CD4-positive, alpha-beta memory T cell (primary cell): ENCODE results near the gene GRAP. TPM values are rescaled to one million over a fixed set of nuclear protein-coding genes. Genes with fewer than 3 reads are reported as not detected.

Source experiments
- CTCF ChIA-PET: fragments of 350-600 bp; sonication (Branson Sonifier 250); formaldehyde crosslinking; loops from one replicate; lab custom pipeline; 2021; ENCODE audit warnings: inconsistent platforms; ENCODE audit not compliant: partially characterized antibody; lab: Charles Lee
- POLR2A ChIA-PET: fragments of 350-600 bp; sonication (Branson Sonifier 250); formaldehyde crosslinking; loops from one replicate; lab custom pipeline; 2021; ENCODE audit not compliant: partially characterized antibody; lab: Charles Lee
- DNase-seq, 5 donors: peaks; one replicate each; pipeline versions ENCODE4 v3.0.0 to v3.0.0-alpha.2; 2020 to 2022; ENCODE audit warnings: mixed read lengths in 1 of 5
- H3K27ac ChIP-seq: one replicate; pipeline ENCODE4 v1.7.0; 2013; ENCODE audit warnings: low read depth, low read length
- H3K27me3 ChIP-seq: 2 replicates; pipeline ENCODE4 v1.7.0; 2013; ENCODE audit warnings: mild to moderate bottlenecking, low read length, moderate library complexity; ENCODE audit not compliant: insufficient read depth
- H3K36me3 ChIP-seq: 2 replicates; pipeline ENCODE4 v1.7.0; 2013; ENCODE audit warnings: mild to moderate bottlenecking, low read length, moderate library complexity; ENCODE audit not compliant: insufficient read depth
- H3K4me1 ChIP-seq: 2 replicates; pipeline ENCODE4 v1.7.0; 2013; ENCODE audit warnings: mild to moderate bottlenecking, low read length, moderate library complexity; ENCODE audit not compliant: insufficient read depth
- H3K4me3 ChIP-seq, 2 donors: one replicate each; pipeline ENCODE4 v1.7.0; 2013; ENCODE audit warnings: low read length in 2 of 2, mild to moderate bottlenecking in 1 of 2
- H3K9me3 ChIP-seq, 2 donors: one replicate each; pipeline ENCODE4 v1.7.0; 2013; ENCODE audit warnings: low read length in 2 of 2, control low read depth in 1 of 2; ENCODE audit not compliant: control insufficient read depth in 1 of 2
- H3K27ac Mint-ChIP-seq, 7 donors: one replicate each; pipeline ENCODE4 v1.8.0; 2020 to 2021; ENCODE audit warnings: mixed read lengths in 7 of 7, mild to moderate bottlenecking in 6 of 7, inconsistent platforms in 3 of 7, moderate library complexity in 3 of 7
- H3K27me3 Mint-ChIP-seq, 2 donors: one replicate each; pipeline ENCODE4 v1.8.0; 2020 to 2021; ENCODE audit warnings: mixed read lengths in 2 of 2
- H3K36me3 Mint-ChIP-seq, 2 donors: one replicate each; pipeline ENCODE4 v1.8.0; 2020 to 2021; ENCODE audit warnings: mixed read lengths in 2 of 2, inconsistent platforms in 1 of 2, mild to moderate bottlenecking in 1 of 2
- H3K4me1 Mint-ChIP-seq, 4 donors: one replicate each; pipeline ENCODE4 v1.8.0; 2020 to 2021; ENCODE audit warnings: mixed read lengths in 4 of 4, mild to moderate bottlenecking in 1 of 4
- H3K4me3 Mint-ChIP-seq, 8 donors: one replicate each; pipeline ENCODE4 v1.8.0; 2020 to 2021; ENCODE audit warnings: mixed read lengths in 8 of 8, mild to moderate bottlenecking in 7 of 8, moderate library complexity in 6 of 8, inconsistent platforms in 3 of 8
- H3K9me3 Mint-ChIP-seq, 8 donors: one replicate each; pipeline ENCODE4 v1.8.0; 2020 to 2021; ENCODE audit warnings: mixed read lengths in 8 of 8, mild to moderate bottlenecking in 5 of 8, inconsistent platforms in 3 of 8, moderate library complexity in 1 of 8
- intact Hi-C: fragments of 100-400 bp; cut with micrococcal nuclease; formaldehyde crosslinking; loops from one replicate; pipeline ENCODE4 v1.15.1; 2023
- polyA plus RNA-seq, 2 donors: library from polyadenylated mRNA; unstranded; fragments of 300-500 nt; fragmentation: Illumina TruSeq; gene quantifications; one replicate each; pipeline ENCODE4 v1.2.3, GENCODE V29; 2021
- total RNA-seq, 2 experiments: library from RNA; stranded (reverse); gene quantifications; one replicate each; pipeline ENCODE4 v1.2.3, GENCODE V29; 2021

Gene GRAP
- total and polyA plus RNA-seq, 4 experiments from 2014 or later, result 61.6 to 75.8 (median 66.6) TPM

GRCh38 chr17:18987862-18988545 lies 58.8 kb downstream of the GRAP start:
- Mint-ChIP-seq H3K36me3 (peaks cover 8 to 16% of the 10 kb centered on the region in 2 donors), H3K27me3 (no peaks in the 10 kb centered on the region), H3K4me3 (no peak overlapping the region), H3K27ac (peak overlapping the region in 1 of 7 donors; percentile 56), H3K4me1 (peaks cover 4 to 27% (median 9%) of the 10 kb centered on the region in 4 donors), H3K9me3 (no peaks in the 10 kb centered on the region)
- Histone ChIP-seq H3K4me3 (no peak overlapping the region), H3K27ac (no peak overlapping the region), H3K9me3 (no peaks in the 10 kb centered on the region), H3K27me3 (no peaks in the 10 kb centered on the region), H3K36me3 (no peaks in the 10 kb centered on the region), H3K4me1 (peaks cover 9% of the 10 kb centered on the region)
- intact Hi-C loops, result no loop called here
- CTCF ChIA-PET, result interaction anchor here (0.7 kb wide), 1 partner anchor 27 kb away, joined by 5 read pairs; no protein-coding TSS in a partner anchor
- DNase-seq, result no peak
- POLR2A ChIA-PET, result no interaction called here

DNA sequence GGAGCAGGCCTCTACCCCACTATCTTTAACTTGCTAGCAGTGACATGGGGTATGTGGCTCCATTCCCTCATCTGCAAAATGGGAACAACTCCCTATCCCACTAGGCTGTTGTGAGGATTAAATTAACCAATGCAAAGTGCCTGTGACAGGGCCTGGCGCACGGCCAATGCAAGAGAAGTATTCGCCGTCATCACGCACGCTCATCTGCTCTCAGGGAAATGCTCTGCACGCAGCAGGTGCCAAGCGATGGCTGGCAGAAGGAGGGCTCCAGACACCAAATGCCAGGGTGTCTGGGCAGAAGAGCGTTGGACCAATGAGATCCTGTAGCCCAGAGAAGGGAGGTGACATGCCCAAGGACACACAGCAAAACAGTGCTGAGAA lies 59.5 kb downstream of the GRAP start:
- H3K27me3 ChIP-seq, result no peaks in the 10 kb centered on the region
- no peak overlapping the region for H3K27ac ChIP-seq
- POLR2A ChIA-PET, result no interaction called here
- CTCF ChIA-PET, result no interaction called here
- Mint-ChIP-seq H3K27me3 (no peaks in the 10 kb centered on the region), H3K9me3 (no peaks in the 10 kb centered on the region), H3K27ac (peak overlapping the region in 1 of 7 donors; percentile 76), H3K36me3 (peaks cover 8 to 14% of the 10 kb centered on the region in 2 donors), H3K4me1 (peaks cover 1 to 19% (median 2%) of the 10 kb centered on the region in 4 donors), H3K4me3 (no peak overlapping the region)
- no peaks in the 10 kb centered on the region for H3K36me3 ChIP-seq
- H3K4me3 ChIP-seq, result no peak overlapping the region
- H3K4me1 ChIP-seq, result peaks cover 1% of the 10 kb centered on the region
- no peak for DNase-seq
- H3K9me3 ChIP-seq, result no peaks in the 10 kb centered on the region
- intact Hi-C loops, result no loop called here

DNA sequence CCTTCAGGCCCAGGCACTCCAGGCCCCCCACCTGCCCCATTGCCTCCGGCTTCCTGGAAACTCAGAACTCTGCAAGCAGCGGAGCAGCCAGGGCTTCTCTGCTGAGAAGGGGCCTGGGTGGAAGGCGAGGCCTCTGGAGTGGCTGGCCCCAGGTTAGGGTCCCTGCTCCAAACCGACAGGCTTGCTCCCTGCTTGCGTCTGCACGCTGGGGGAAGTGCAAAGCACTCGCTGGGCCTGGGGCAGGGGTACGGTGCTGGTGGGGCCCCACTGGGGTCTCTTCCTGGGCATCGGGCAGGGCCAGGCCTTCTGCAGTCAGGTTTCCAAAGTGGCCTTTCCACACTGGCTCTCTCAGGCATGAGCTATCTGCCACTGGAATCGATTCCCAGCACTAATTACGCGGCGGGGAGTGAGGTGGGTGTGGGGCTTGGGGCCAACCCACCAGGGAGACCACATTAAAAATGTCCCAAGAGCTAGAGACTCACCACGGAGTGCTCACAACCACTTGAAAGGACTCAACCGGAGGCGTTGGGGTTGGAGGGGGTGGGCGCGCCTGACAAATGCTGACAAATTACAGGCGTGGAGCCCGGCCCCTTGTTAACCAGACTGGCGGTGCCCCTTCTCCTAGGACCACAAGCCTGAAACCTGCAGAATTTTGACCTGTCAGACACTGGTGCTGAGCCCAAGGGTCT lies 60.1 kb downstream of the GRAP start:
- DNase-seq, result no peak
- Histone ChIP-seq H3K27ac (no peak overlapping the region), H3K36me3 (no peaks in the 10 kb centered on the region), H3K4me1 (no peaks in the 10 kb centered on the region), H3K4me3 (no peak overlapping the region), H3K27me3 (no peaks in the 10 kb centered on the region), H3K9me3 (no peaks in the 10 kb centered on the region)
- no peaks in the 10 kb centered on the region for H3K9me3 Mint-ChIP-seq
- no peak overlapping the region for H3K4me3 Mint-ChIP-seq
- intact Hi-C loops, result no loop called here
- POLR2A ChIA-PET, result no interaction called here
- H3K4me1 Mint-ChIP-seq, result peaks cover 0 to 16% (median 2%) of the 10 kb centered on the region in 4 donors
- H3K27ac Mint-ChIP-seq, result no peak overlapping the region
- peaks cover 8 to 14% of the 10 kb centered on the region in 2 donors for H3K36me3 Mint-ChIP-seq
- H3K27me3 Mint-ChIP-seq, result no peaks in the 10 kb centered on the region
- CTCF ChIA-PET, result no interaction called here

DNA sequence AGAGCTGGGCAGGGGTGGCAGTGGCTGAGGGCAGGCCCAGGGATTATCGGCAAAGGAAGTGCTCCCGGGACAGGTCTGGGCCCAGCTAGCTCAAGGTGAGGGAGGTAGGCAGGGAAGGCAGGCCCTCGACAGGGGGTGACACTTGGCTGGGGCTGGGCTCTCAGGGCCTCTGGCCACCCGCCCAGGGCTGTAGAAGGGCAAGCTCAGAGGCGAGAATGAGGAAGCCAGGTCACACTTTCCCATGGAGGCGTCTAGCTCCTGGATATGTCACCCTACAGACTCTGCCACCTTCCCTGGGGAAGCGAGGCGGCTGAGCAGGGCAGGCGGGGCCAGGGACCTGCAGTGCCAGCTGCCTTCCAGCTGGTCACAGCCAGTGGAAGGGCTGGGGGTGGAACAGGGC lies 61.3 kb downstream of the GRAP start:
- peaks cover 0 to 16% (median 2%) of the 10 kb centered on the region in 4 donors for H3K4me1 Mint-ChIP-seq
- no peaks in the 10 kb centered on the region for H3K9me3 Mint-ChIP-seq
- CTCF ChIA-PET, result no interaction called here
- H3K27me3 Mint-ChIP-seq, result no peaks in the 10 kb centered on the region
- POLR2A ChIA-PET, result interaction anchor here (0.7 to 1.1 kb wide), 2 partner anchors 15 to 18 kb away, joined by 3 read pairs; no protein-coding TSS in a partner anchor
- no peak overlapping the region for H3K4me3 ChIP-seq
- H3K36me3 Mint-ChIP-seq, result peaks cover 8 to 17% of the 10 kb centered on the region in 2 donors
- H3K27ac Mint-ChIP-seq, result no peak overlapping the region
- no peak overlapping the region for H3K27ac ChIP-seq
- H3K27me3 ChIP-seq, result no peaks in the 10 kb centered on the region
- H3K4me1 ChIP-seq, result no peaks in the 10 kb centered on the region
- H3K9me3 ChIP-seq, result no peaks in the 10 kb centered on the region
- intact Hi-C loops, result no loop called here
- DNase-seq, result no peak
- no peaks in the 10 kb centered on the region for H3K36me3 ChIP-seq
- H3K4me3 Mint-ChIP-seq, result no peak overlapping the region

DNA sequence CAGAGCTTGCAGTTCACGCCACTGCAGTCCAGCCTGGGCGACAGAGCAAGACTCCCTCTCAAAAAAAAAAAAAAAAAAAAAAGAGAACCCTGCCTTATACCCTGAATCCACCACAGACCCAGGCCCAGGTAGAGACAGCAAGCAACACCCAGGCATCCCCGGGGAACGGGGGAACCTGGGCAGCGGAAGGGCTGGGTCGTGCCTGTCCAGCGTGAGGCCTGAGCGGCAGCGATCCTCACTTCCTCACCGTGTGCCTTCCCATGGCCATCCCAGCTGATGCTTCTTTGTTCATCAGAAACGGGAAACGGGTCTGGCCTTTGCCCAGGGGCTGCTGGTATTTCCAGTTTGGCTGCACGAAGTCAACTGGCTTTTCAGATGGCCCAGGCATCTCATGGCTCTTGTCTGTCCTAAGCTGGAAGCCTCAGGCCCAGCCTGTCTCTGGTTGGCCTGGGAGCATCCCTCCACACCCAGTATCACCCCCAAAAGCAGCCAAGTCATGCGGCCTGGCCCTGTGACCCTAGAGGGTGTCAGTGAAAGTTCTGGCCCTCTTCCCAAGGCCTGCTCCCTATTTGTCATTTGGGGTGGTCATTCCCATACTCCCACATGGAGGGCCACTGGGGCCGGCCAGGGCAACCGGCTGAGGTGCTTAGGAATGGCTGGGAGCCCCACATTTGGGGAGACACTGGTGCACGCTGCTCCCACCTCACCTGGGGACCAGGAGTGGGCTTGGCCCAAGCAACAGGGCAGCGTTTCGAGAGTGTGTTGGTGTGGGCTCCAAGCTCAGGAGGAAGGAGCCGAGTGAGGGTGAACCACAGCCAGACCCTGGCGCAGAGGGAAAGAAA lies 62.3 kb downstream of the GRAP start:
- Histone ChIP-seq H3K27ac (no peak overlapping the region), H3K4me1 (no peaks in the 10 kb centered on the region), H3K36me3 (no peaks in the 10 kb centered on the region), H3K27me3 (no peaks in the 10 kb centered on the region), H3K9me3 (no peaks in the 10 kb centered on the region), H3K4me3 (no peak overlapping the region)
- H3K36me3 Mint-ChIP-seq, result peaks cover 8 to 23% of the 10 kb centered on the region in 2 donors
- H3K9me3 Mint-ChIP-seq, result no peaks in the 10 kb centered on the region
- intact Hi-C loops, result no loop called here
- no peak for DNase-seq
- peaks cover 0 to 11% (median 2%) of the 10 kb centered on the region in 4 donors for H3K4me1 Mint-ChIP-seq
- CTCF ChIA-PET, result no interaction called here
- no peaks in the 10 kb centered on the region for H3K27me3 Mint-ChIP-seq
- H3K4me3 Mint-ChIP-seq, result no peak overlapping the region
- POLR2A ChIA-PET, result no interaction called here
- peak overlapping the region in 1 of 7 donors; percentile 53 for H3K27ac Mint-ChIP-seq

DNA sequence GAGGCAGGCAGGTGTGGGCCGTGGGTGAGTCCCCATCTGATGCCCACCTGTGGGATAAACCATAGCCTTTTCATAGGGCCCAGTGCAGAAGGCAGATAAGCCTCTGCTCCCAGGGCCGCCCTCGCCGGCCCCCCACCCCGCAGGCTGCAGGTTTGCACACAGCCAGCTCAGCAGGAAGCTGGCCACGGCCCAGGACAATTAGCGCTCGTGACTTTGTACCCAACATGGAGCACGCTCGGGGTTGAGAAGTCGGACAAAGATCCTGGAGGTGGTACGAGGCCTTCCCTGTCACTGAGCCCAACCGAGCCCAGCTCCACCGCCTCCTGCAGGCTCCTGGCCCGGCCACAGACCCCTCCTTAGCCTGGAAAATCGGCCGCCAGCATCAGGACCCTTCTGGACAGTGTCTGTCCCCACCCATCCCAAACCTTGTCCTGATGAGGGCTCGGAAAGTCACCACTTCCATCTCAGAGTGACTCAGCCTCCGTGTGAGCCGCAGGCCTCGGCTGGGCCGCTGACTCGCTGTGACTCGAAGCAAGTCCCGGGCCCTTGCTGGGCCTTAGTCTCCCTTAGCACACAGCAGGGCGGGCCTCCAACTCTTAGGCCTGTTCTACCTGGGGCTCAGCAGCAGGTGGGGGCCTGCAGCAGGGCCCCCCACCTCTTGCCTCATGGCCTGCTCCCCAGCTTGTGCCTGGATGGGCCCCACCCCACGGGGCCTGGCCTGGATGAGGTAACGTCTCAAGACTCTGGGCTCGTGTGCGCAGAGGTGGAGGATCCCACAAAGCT lies 64.9 kb downstream of the GRAP start:
- H3K36me3 Mint-ChIP-seq, result peaks cover 5 to 29% of the 10 kb centered on the region in 2 donors
- Histone ChIP-seq H3K27me3 (no peaks in the 10 kb centered on the region), H3K27ac (no peak overlapping the region), H3K9me3 (no peaks in the 10 kb centered on the region), H3K4me3 (no peak overlapping the region), H3K36me3 (peaks cover 4% of the 10 kb centered on the region), H3K4me1 (no peaks in the 10 kb centered on the region)
- DNase-seq, result peak in 1 of 5 donors; percentile 2
- CTCF ChIA-PET, result interaction anchor here (1.0 kb wide), 2 partner anchors 21 kb away, joined by 3 to 4 read pairs; no protein-coding TSS in a partner anchor
- no peak overlapping the region for H3K4me3 Mint-ChIP-seq
- no peak overlapping the region for H3K27ac Mint-ChIP-seq
- peaks cover 0 to under 1% (median 0%) of the 10 kb centered on the region in 4 donors for H3K4me1 Mint-ChIP-seq
- H3K9me3 Mint-ChIP-seq, result no peaks in the 10 kb centered on the region
- POLR2A ChIA-PET, result interaction anchor here (0.5 to 1.1 kb wide), 2 partner anchors 21 to 741 kb away, joined by 3 read pairs; no protein-coding TSS in a partner anchor
- H3K27me3 Mint-ChIP-seq, result no peaks in the 10 kb centered on the region
- intact Hi-C loops, result no loop called here
